Hepatocyte (in vitro differentiated cells): ENCODE results near the gene ZBTB20.

ENCODE experiments used
- CTCF ChIP-seq: fragments of 200-600 bp; sonication (generic); IDR thresholded peaks from 2 replicates; pipeline ENCODE4 v1.5.1; 2016; ENCODE audit warnings: antibody characterized with exemption, mild to moderate bottlenecking; ENCODE audit not compliant: poor library complexity
- EZH2 ChIP-seq: fragments of 200-600 bp; sonication (generic); IDR thresholded peaks from 2 replicates; pipeline ENCODE4 v1.6.1; 2016; ENCODE audit warnings: antibody characterized with exemption, mild to moderate bottlenecking, borderline replicate concordance
- EZH2phosphoT487 ChIP-seq: fragments of 200-600 bp; sonication (generic); IDR thresholded peaks from one replicate; pipeline ENCODE4 v1.6.1; 2018; ENCODE audit warnings: antibody characterized with exemption, mild to moderate bottlenecking, low read depth, moderate library complexity; ENCODE audit not compliant: unreplicated experiment, severe bottlenecking

GRCh38 chr3:114393367-114394072 lies 753.6 kb downstream of the ZBTB20 start:
- TF ChIP-seq CTCF (no peak), EZH2 (no peak), EZH2phosphoT487 (no peak)
